ENCODE data around the gene HLA-G. TPM values are rescaled to one million over a fixed set of nuclear protein-coding genes. Genes with fewer than 3 reads are reported as not detected.

Gene HLA-G
- total RNA-seq, 2 experiments from 2014 or later, result 2.9 to 4.6 TPM

Other genes with a start within 250 kb of the HLA-G start
- not detected for gene OR2H2, start 242.7 kb upstream of the HLA-G start, total RNA-seq
- 1 to 10 TPM; 3.2 to 3.7 TPM for gene GABBR1, start 194.6 kb upstream of the HLA-G start, total RNA-seq
- not detected for gene MOG, start 170.7 kb upstream of the HLA-G start, total RNA-seq
- gene ZFP57, start 146.7 kb upstream of the HLA-G start, total RNA-seq, result not detected
- 100 to 1,000 TPM; 170 to 181 TPM for gene HLA-F, start 104.4 kb upstream of the HLA-G start, total RNA-seq
- 1,000 to 10,000 TPM; 1,178 to 1,183 TPM for gene HLA-A, start 114.7 kb downstream of the HLA-G start, total RNA-seq
- gene POLR1H, start 233.4 kb downstream of the HLA-G start, total RNA-seq, result 10 to 100 TPM; 52.3 to 60.4 TPM
- gene PPP1R11, start 239.4 kb downstream of the HLA-G start, total RNA-seq, result 10 to 100 TPM; 48.1 to 50.3 TPM
- gene RNF39, start 247.9 kb downstream of the HLA-G start, total RNA-seq, result not detected